Endothelial cell of umbilical vein (primary cell): ENCODE results near the gene NGRN. TPM values are rescaled to one million over a fixed set of nuclear protein-coding genes. Genes with fewer than 3 reads are reported as not detected.
"Not testable (repeated sequence)": the region's sequence is repeated elsewhere in the genome, so short reads cannot be mapped to it uniquely, and the experiment has no call there.

Experiments used
- BruUV-seq: library from RNA; stranded (reverse); fragments of 400-500 nt; replicated peaks from 2 replicates; lab custom pipeline; 2021; lab: Mats Ljungman, UMichigan
- CTCF ChIA-PET: fragments of 300-600, 350-600 bp; sonication (Branson Sonifier 250); formaldehyde crosslinking; loops from one replicate; lab custom pipeline; 2021; ENCODE audit warnings: antibody characterized with exemption, inconsistent platforms; lab: Charles Lee
- POLR2A ChIA-PET: fragments of 300-600, 350-600 bp; sonication (Branson Sonifier 250); formaldehyde crosslinking; loops from one replicate; lab custom pipeline; 2021; ENCODE audit warnings: antibody characterized with exemption, inconsistent platforms; lab: Charles Lee
- DNase-seq: peaks from one replicate; pipeline ENCODE4 v3.0.0-alpha.2; 2011; ENCODE audit warnings: low read depth, low spot score
- FAIRE-seq: peaks from 2 replicates; lab custom pipeline; 2011; peaks lifted over from hg19 to GRCh38; lab: Jason Lieb, UNC
- H2AFZ ChIP-seq: 2 replicates; pipeline ENCODE4 v1.6.0; 2012; ENCODE audit warnings: low read depth, low read length, control low read depth, inconsistent platforms
- H3K27ac ChIP-seq: 2 replicates; pipeline ENCODE4 v1.5.1; 2011; ENCODE audit warnings: low read depth, mild to moderate bottlenecking, control low read depth, low read length, moderate library complexity; ENCODE audit not compliant: insufficient read depth
- H3K27me3 ChIP-seq, 2 experiments: 2 replicates each; pipeline versions ENCODE4 v1.6.0 to v1.6.1; 2011; ENCODE audit warnings: low read length in 2 of 2, mixed read lengths in 1 of 2; ENCODE audit not compliant: control insufficient read depth in 2 of 2, insufficient read depth in 2 of 2
- H3K36me3 ChIP-seq, 2 experiments: 2 replicates in 1 of 2; 3 replicates in 1 of 2; pipeline ENCODE4 v1.5.1; 2011; ENCODE audit warnings: low read length in 2 of 2, mild to moderate bottlenecking in 1 of 2, moderate library complexity in 1 of 2; ENCODE audit not compliant: control insufficient read depth in 2 of 2, insufficient read depth in 2 of 2; ENCODE audit errors: extremely low read depth in 1 of 2
- H3K4me1 ChIP-seq: 3 replicates; pipeline ENCODE4 v1.5.1; 2011; ENCODE audit warnings: mild to moderate bottlenecking, low read length; ENCODE audit not compliant: control insufficient read depth, insufficient read depth; ENCODE audit errors: extremely low read depth
- H3K4me2 ChIP-seq: 2 replicates; pipeline ENCODE4 v1.6.1; 2011; ENCODE audit warnings: low read length, control low read depth, mixed read lengths; ENCODE audit not compliant: insufficient read depth
- H3K4me3 ChIP-seq, 3 experiments: fragments of 200-600 bp in 1 of 3; sonication (generic), shearing (Covaris generic) in 1 of 3; replicated peaks in 1 of 3; 2 replicates each; pipeline ENCODE4 v1.5.1; 2011 to 2016; ENCODE audit warnings: control low read depth in 3 of 3, low read length in 3 of 3, mild to moderate bottlenecking in 2 of 3, inconsistent platforms in 1 of 3, low read depth in 1 of 3, moderate library complexity in 1 of 3; ENCODE audit not compliant: insufficient read depth in 1 of 3
- H3K79me2 ChIP-seq: 2 replicates; pipeline ENCODE4 v1.6.0; 2012; ENCODE audit warnings: low read length, inconsistent platforms; ENCODE audit not compliant: control insufficient read depth, insufficient read depth
- H3K9ac ChIP-seq: replicated peaks from 2 replicates; pipeline ENCODE3; 2011; ENCODE audit warnings: low read length, control low read depth; ENCODE audit not compliant: insufficient read depth; ENCODE audit errors: extremely low read depth
- H3K9me1 ChIP-seq: replicated peaks from 3 replicates; pipeline ENCODE4 v1.6.0; 2011; ENCODE audit warnings: mild to moderate bottlenecking, low read length; ENCODE audit not compliant: control insufficient read depth, insufficient read depth; ENCODE audit errors: extremely low read depth
- H3K9me3 ChIP-seq: replicated peaks from 2 replicates; pipeline ENCODE4 v1.5.1; 2012; ENCODE audit warnings: low read length, inconsistent platforms; ENCODE audit not compliant: control insufficient read depth, insufficient read depth
- H4K20me1 ChIP-seq: replicated peaks from 2 replicates; pipeline ENCODE3; 2011; ENCODE audit warnings: mild to moderate bottlenecking, low read length; ENCODE audit not compliant: control insufficient read depth, insufficient read depth; ENCODE audit errors: extremely low read depth
- CTCF ChIP-seq, 2 donors: IDR thresholded peaks; 1 replicate in 1 of 2; 2 replicates in 1 of 2; pipeline ENCODE4 v1.5.1; 2011; ENCODE audit warnings: low read length in 2 of 2, mild to moderate bottlenecking in 2 of 2, moderate library complexity in 2 of 2, control low read depth in 1 of 2, inconsistent platforms in 1 of 2, low read depth in 1 of 2; ENCODE audit not compliant: insufficient read depth in 1 of 2; ENCODE audit errors: extremely low read depth in 1 of 2
- EZH2 ChIP-seq: IDR thresholded peaks from 2 replicates; pipeline ENCODE4 v1.6.1; 2012; ENCODE audit warnings: borderline replicate concordance, low read depth, mild to moderate bottlenecking, moderate library complexity, low read length, inconsistent platforms; ENCODE audit not compliant: severe bottlenecking
- GATA2 ChIP-seq: IDR thresholded peaks from 2 replicates; pipeline ENCODE4 v1.7.0; 2011; ENCODE audit warnings: low read depth, mild to moderate bottlenecking, moderate library complexity, mixed read lengths, low read length; ENCODE audit not compliant: insufficient read length, insufficient read depth
- JUN ChIP-seq: IDR thresholded peaks from 2 replicates; pipeline ENCODE4 v1.6.1; 2011; ENCODE audit warnings: borderline replicate concordance, low read depth; ENCODE audit not compliant: insufficient read length, insufficient read depth
- MYC ChIP-seq: IDR thresholded peaks from one replicate; pipeline ENCODE4 v1.6.1; 2011; ENCODE audit warnings: mild to moderate bottlenecking, low read depth, low read length
- POLR2AphosphoS5 ChIP-seq: IDR thresholded peaks from 2 replicates; pipeline ENCODE4 v1.6.1; 2012; ENCODE audit warnings: low read depth, mild to moderate bottlenecking, control low read depth, low read length, moderate library complexity; ENCODE audit not compliant: insufficient read depth
- dilution Hi-C: fragments of 300-500 bp; cut with MboI; formaldehyde crosslinking; loops from one replicate; pipeline ENCODE4 v1.15.0; 2019; ENCODE audit warnings: low sequenced_read_pairs; ENCODE audit not compliant: extremely low pct_ligation_motif_present
- intact Hi-C: fragments of 100-400 bp; cut with micrococcal nuclease; formaldehyde crosslinking; loops from one replicate; pipeline ENCODE4 v1.10.0; 2022
- polyA plus RNA-seq, 4 experiments: library from polyadenylated mRNA; depleted of rRNA in 3 of 4; stranded (reverse) in 3 of 4; unstranded in 1 of 4; fragments of >200 nt; gene quantifications; 2 replicates each; pipeline versions ENCODE4 v1.2.1 to v1.2.3, GENCODE V29; 2011 to 2012; ENCODE audit warnings: missing spikeins in 1 of 4
- total RNA-seq: library from RNA; stranded (reverse); gene quantifications from 2 replicates; pipeline ENCODE4 v1.2.3, GENCODE V29; 2021
- TF ChIP-seq, protein P1 (sequence below): IDR thresholded peaks from 2 replicates; pipeline ENCODE4 v1.6.1; 2011; ENCODE audit not compliant: insufficient read depth, insufficient read length

Gene NGRN
- total and polyA plus RNA-seq, 2 donors (not counting 3 experiments of a cell fraction or from before 2014, with no cell fraction given), result 28.9 to 56.5 TPM

DNA sequence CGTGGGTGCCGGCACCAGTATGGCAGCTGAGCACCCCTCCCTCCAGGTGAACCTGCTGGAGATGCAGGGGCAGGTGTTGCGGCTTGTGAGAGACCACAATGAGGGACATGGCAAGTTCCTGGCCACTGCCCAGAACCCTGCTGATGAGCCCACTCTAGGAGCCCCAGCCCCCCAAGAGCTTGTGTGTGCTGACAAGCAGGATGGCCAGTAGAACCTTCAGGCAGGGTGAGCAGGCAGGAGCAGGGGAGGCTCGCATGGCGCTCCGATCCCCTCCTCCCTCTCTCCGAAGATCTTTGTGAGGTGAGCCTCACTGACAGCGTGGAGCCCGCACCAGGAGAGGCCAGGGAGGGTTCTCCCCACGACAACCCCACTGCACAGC is 29.8 kb downstream of the NGRN start:
- no TSS peak for BruUV-seq
- FAIRE-seq, result no peak
- TF ChIP-seq MYC, result no peak
- TF ChIP-seq GATA2, result no peak
- TF ChIP-seq JUN, result no peak
- no peak for TF ChIP-seq POLR2AphosphoS5
- no peak for TF ChIP-seq EZH2
- TF ChIP-seq CTCF (IDR thresholded peaks at IDR 0.05; ENCODE audit: extremely low read depth in 1 of 2, insufficient read depth in 1 of 2, low read depth in 1 of 2, low read length in 2 of 2), result no peak
- TF ChIP-seq, protein P1, sequence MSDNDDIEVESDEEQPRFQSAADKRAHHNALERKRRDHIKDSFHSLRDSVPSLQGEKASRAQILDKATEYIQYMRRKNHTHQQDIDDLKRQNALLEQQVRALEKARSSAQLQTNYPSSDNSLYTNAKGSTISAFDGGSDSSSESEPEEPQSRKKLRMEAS, result no peak
- Histone ChIP-seq H3K9ac (no peak overlapping the region), H4K20me1 (no peaks in the 10 kb centered on the region), H3K4me2 (no peak overlapping the region), H3K36me3 (no peaks in the 10 kb centered on the region), H3K9me3 (no peaks in the 10 kb centered on the region), H3K4me3 (no peak overlapping the region), H3K4me1 (no peaks in the 10 kb centered on the region), H3K79me2 (no peaks in the 10 kb centered on the region), H3K27me3 (peaks cover 0 to 1% of the 10 kb centered on the region in 2 experiments), H2AFZ (no peak overlapping the region), H3K27ac (no peak overlapping the region), H3K9me1 (no peaks in the 10 kb centered on the region)
- dilution Hi-C loops, result no loop called here
- CTCF ChIA-PET, result interaction anchor here (1.4 to 3.4 kb wide), 3 partner anchors 25 to 590 kb away, joined by 4 to 30 read pairs (median 15); no protein-coding TSS in a partner anchor
- intact Hi-C loops, result no loop called here
- no peak for DNase-seq
- POLR2A ChIA-PET, result no interaction called here

DNA sequence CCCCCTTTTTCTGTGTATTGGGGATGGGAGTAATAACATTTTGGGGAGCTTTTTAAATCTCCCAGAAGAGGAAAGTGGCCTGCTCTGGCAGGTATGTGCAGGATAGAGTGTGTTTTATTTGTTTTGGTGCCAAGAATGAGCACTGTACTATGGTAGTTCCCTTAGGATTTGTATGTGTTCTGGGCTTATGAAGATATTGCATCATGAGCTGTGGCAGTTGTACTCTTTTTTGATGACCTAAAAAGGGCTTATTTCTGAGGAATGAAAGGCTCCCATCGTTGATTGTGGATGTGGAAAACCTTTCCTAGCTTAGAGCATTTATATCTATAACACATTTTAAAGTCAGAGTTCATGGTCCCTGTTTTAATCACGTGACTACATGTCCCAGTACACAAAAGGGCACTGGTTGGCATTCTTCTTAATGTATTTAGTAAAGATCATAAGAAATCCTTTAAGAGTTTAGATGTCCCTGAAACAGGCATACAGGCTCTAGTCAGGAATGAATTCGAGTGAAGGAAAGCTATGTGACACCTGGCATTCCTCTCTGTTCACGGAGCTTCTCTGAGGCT is 30.9 kb downstream of the NGRN start:
- H3K9me3 ChIP-seq, H3K9ac ChIP-seq, H2AFZ ChIP-seq, H3K4me3 ChIP-seq, H3K4me1 ChIP-seq, H4K20me1 ChIP-seq, intact Hi-C loops, H3K79me2 ChIP-seq, H3K4me2 ChIP-seq, DNase-seq, dilution Hi-C loops, H3K27ac ChIP-seq, H3K36me3 ChIP-seq, FAIRE-seq, H3K27me3 ChIP-seq, H3K9me1 ChIP-seq, BruUV-seq: not testable (repeated sequence)
- POLR2A ChIA-PET, result interaction anchor here (0.7 kb wide), 1 partner anchor 317 kb away, joined by 3 read pairs; no protein-coding TSS in a partner anchor
- CTCF ChIA-PET, result interaction anchor here (1.2 to 1.4 kb wide), 2 partner anchors 9 to 10 kb away, joined by 3 to 4 read pairs; no protein-coding TSS in a partner anchor
